HL-60 (cell line): ENCODE data around the gene BOLA3.

ENCODE experiments used
- DNase-seq, 2 experiments: peaks; one replicate each; pipeline ENCODE4 v3.0.0-alpha.2; 2010 to 2020; ENCODE audit warnings: low read depth in 1 of 2, low spot score in 1 of 2
- H3K27ac ChIP-seq: fragments of 250-450 bp; sonication (Bioruptor Pico); replicated peaks from 2 replicates; pipeline ENCODE4 v1.5.1; 2020; ENCODE audit warnings: mild to moderate bottlenecking, moderate library complexity
- H3K27me3 ChIP-seq: fragments of 250-450 bp; sonication (Bioruptor Pico); 2 replicates; pipeline ENCODE4 v1.5.1; 2021; ENCODE audit warnings: mild to moderate bottlenecking, moderate library complexity; ENCODE audit not compliant: insufficient read depth, poor library complexity, severe bottlenecking
- H3K4me3 ChIP-seq: replicated peaks from 2 replicates; pipeline ENCODE4 v1.5.1; 2011; ENCODE audit warnings: mild to moderate bottlenecking, control low read depth, low read length; ENCODE audit not compliant: insufficient read depth
- GABPA ChIP-seq: IDR thresholded peaks from 2 replicates; pipeline ENCODE4 v1.6.1; 2012; ENCODE audit warnings: low read depth
- POLR2AphosphoS5 ChIP-seq: IDR thresholded peaks from 2 replicates; pipeline ENCODE4 v1.6.1; 2012; ENCODE audit warnings: low read depth
- SPI1 ChIP-seq: IDR thresholded peaks from 2 replicates; pipeline ENCODE4 v1.6.1; 2012; ENCODE audit warnings: low read depth, mild to moderate bottlenecking, borderline replicate concordance
- TF ChIP-seq, protein P1 (sequence below): IDR thresholded peaks from one replicate; pipeline ENCODE4 v1.5.1; 2011; ENCODE audit warnings: low read length, control low read depth, inconsistent platforms; ENCODE audit not compliant: insufficient read depth
- TF ChIP-seq, protein P2 (sequence below): IDR thresholded peaks from 2 replicates; pipeline ENCODE4 v1.6.1; 2012; ENCODE audit warnings: low read depth; ENCODE audit not compliant: insufficient replicate concordance

Gene BOLA3

DNA sequence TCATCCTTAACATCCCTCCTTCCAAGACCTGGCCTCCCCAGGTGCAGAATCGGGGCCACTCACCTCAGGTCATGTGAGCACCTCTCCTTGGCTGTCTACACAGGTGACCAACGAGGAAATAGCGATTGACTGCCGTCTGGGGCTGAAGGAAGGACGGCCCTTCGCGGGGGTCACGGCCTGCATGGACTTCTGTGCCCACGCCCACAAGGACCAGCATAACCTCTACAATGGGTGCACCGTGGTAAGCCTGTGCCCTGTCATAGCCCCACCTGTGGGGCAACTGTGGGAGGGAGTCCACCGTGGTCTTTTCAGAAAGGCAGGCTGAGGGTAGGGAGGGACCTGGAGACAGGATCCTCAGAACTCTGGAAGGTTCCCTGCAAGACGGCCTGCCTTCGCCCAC lies 54.3 kb downstream of the BOLA3 start:
- Histone ChIP-seq H3K27me3 (no peaks in the 10 kb centered on the region), H3K4me3 (no peak overlapping the region), H3K27ac (no peak overlapping the region)
- TF ChIP-seq, protein P1, sequence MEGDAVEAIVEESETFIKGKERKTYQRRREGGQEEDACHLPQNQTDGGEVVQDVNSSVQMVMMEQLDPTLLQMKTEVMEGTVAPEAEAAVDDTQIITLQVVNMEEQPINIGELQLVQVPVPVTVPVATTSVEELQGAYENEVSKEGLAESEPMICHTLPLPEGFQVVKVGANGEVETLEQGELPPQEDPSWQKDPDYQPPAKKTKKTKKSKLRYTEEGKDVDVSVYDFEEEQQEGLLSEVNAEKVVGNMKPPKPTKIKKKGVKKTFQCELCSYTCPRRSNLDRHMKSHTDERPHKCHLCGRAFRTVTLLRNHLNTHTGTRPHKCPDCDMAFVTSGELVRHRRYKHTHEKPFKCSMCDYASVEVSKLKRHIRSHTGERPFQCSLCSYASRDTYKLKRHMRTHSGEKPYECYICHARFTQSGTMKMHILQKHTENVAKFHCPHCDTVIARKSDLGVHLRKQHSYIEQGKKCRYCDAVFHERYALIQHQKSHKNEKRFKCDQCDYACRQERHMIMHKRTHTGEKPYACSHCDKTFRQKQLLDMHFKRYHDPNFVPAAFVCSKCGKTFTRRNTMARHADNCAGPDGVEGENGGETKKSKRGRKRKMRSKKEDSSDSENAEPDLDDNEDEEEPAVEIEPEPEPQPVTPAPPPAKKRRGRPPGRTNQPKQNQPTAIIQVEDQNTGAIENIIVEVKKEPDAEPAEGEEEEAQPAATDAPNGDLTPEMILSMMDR = no peak
- no peak for TF ChIP-seq SPI1
- TF ChIP-seq GABPA = no peak
- TF ChIP-seq, protein P2, sequence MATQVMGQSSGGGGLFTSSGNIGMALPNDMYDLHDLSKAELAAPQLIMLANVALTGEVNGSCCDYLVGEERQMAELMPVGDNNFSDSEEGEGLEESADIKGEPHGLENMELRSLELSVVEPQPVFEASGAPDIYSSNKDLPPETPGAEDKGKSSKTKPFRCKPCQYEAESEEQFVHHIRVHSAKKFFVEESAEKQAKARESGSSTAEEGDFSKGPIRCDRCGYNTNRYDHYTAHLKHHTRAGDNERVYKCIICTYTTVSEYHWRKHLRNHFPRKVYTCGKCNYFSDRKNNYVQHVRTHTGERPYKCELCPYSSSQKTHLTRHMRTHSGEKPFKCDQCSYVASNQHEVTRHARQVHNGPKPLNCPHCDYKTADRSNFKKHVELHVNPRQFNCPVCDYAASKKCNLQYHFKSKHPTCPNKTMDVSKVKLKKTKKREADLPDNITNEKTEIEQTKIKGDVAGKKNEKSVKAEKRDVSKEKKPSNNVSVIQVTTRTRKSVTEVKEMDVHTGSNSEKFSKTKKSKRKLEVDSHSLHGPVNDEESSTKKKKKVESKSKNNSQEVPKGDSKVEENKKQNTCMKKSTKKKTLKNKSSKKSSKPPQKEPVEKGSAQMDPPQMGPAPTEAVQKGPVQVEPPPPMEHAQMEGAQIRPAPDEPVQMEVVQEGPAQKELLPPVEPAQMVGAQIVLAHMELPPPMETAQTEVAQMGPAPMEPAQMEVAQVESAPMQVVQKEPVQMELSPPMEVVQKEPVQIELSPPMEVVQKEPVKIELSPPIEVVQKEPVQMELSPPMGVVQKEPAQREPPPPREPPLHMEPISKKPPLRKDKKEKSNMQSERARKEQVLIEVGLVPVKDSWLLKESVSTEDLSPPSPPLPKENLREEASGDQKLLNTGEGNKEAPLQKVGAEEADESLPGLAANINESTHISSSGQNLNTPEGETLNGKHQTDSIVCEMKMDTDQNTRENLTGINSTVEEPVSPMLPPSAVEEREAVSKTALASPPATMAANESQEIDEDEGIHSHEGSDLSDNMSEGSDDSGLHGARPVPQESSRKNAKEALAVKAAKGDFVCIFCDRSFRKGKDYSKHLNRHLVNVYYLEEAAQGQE = no peak
- no peak for TF ChIP-seq POLR2AphosphoS5
- DNase-seq = no peak

DNA sequence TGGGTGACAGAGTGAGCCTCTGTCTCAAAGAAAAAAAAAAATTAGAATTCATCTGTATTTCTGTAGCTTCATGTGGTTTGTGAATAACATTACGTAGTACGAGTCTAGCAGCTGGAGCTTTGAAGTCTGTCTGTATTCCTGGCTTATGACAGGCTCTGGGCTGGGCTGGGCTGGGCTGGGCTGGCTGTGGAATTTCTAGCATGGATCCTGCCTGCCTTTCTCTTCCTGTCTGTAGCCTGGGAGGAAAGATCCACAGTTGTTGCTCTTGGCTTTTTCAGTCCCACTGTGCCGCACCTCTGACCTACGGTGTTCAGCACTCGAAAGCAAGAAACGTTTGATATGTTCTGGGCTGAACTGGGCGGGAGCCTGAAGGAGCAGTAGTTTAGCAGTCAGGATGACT lies 55.4 kb downstream of the BOLA3 start:
- TF ChIP-seq GABPA (no peak), POLR2AphosphoS5 (no peak), SPI1 (no peak)
- TF ChIP-seq, protein P2 = no peak
- TF ChIP-seq, protein P1 = no peak
- H3K4me3 ChIP-seq = no peak overlapping the region
- H3K27ac ChIP-seq = no peak overlapping the region
- H3K27me3 ChIP-seq = no peaks in the 10 kb centered on the region
- DNase-seq = no peak

DNA sequence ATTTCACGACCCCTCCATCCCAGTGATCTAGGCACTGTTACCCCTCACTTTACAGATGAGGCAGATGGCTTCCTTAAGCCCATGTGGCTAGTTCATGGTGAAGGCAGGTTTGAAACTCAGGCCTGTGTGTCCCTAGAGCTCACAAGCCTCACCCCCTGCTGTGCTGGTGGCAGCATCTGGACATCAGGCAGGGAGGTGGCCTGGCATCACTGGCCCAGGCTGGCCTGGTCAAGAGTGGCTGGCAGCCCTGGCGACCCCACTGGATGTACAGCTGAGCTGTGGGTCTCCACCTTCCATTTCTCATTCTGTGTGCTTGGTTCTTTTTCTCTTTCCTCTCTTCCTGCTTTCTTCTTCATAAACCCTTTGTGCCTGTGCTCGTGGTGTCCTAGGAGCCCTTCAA lies 56.3 kb downstream of the BOLA3 start:
- no peak overlapping the region for H3K27ac ChIP-seq
- TF ChIP-seq, protein P2 = no peak
- TF ChIP-seq POLR2AphosphoS5 (no peak), GABPA (no peak), SPI1 (no peak)
- TF ChIP-seq, protein P1 = no peak
- H3K27me3 ChIP-seq = no peaks in the 10 kb centered on the region
- no peak for DNase-seq
- H3K4me3 ChIP-seq = no peak overlapping the region
